Fibroblast of skin of left biceps (primary cell): ENCODE measurements around the gene MT1A.

Source experiments
- DNase-seq, 2 experiments: peaks; one replicate each; pipeline ENCODE4 v3.0.0-alpha.2; 2013; ENCODE audit warnings: low read depth in 2 of 2

The MT1A gene

GRCh38 chr16:56637814-56638750, at the start of gene MT1A:
Gene MT1A, plus strand, starts transcription at chr16:56638666. Its CDS starts 73 bp downstream, at chr16:56638739.
- no peak for DNase-seq

GRCh38 chr16:56588781-56589140, 49.7 kb upstream of the MT1A start:
- DNase-seq: no peak

GRCh38 chr16:56589141-56590039, 49.1 kb upstream of the MT1A start, which contains the start of gene MT3:
Gene MT3, plus strand, starts transcription at chr16:56589528. Its CDS starts 63 bp downstream, at chr16:56589591.
- no peak for DNase-seq

GRCh38 chr16:56591377-56592060, 46.9 kb upstream of the MT1A start:
- DNase-seq: no peak

- DNase-seq: no peak
Measured at GRCh38 chr16:56593573-56594291, 44.7 kb upstream of the MT1A start.

- no peak for DNase-seq
Measured at GRCh38 chr16:56594292-56594619, 44.2 kb upstream of the MT1A start.

- DNase-seq: no peak
Measured at GRCh38 chr16:56600398-56600999, 38.0 kb upstream of the MT1A start.

GRCh38 chr16:56601325-56601724, 37.1 kb upstream of the MT1A start:
- DNase-seq: no peak

- DNase-seq: no peak
Measured at GRCh38 chr16:56603589-56603988, 34.9 kb upstream of the MT1A start.

GRCh38 chr16:56604966-56605365, 33.5 kb upstream of the MT1A start:
- no peak for DNase-seq

- no peak for DNase-seq
Measured at GRCh38 chr16:56605475-56605874, 33.0 kb upstream of the MT1A start.

GRCh38 chr16:56606071-56606475, 32.4 kb upstream of the MT1A start:
- DNase-seq: no peak

GRCh38 chr16:56606476-56607108, 31.9 kb upstream of the MT1A start:
- DNase-seq: no peak

GRCh38 chr16:56607109-56607618, 31.3 kb upstream of the MT1A start:
- peak; percentile 91 to 92 for DNase-seq

GRCh38 chr16:56607675-56608042, 30.8 kb upstream of the MT1A start:
- DNase-seq: no peak

GRCh38 chr16:56608043-56608875, 30.2 kb upstream of the MT1A start, which contains the start of gene MT2A:
Gene MT2A, plus strand, starts transcription at chr16:56608584. Its CDS starts 72 bp downstream, at chr16:56608656.
- DNase-seq: peak; percentile 82 to 86

GRCh38 chr16:56608876-56609462, 29.5 kb upstream of the MT1A start:
- DNase-seq: no peak

GRCh38 chr16:56609463-56609921, 29.0 kb upstream of the MT1A start:
- DNase-seq: peak in 1 of 2 experiments; percentile 39
